Activated T-cell treated with anti-CD3 and anti-CD28 coated beads, Interleukin-2, amount 50 U/mL, for 48 hours (primary cell): ENCODE results near the gene LPCAT1.
"Not testable (repeated sequence)": the region's sequence is repeated elsewhere in the genome, so short reads cannot be mapped to it uniquely, and the experiment has no call there.

Source experiments
- DNase-seq, 2 experiments: peaks; one replicate each; pipeline ENCODE4 v3.0.0-alpha.2; 2020

The LPCAT1 gene

GRCh38 chr5:1478271-1479035 lies 45.3 kb downstream of the LPCAT1 start:
- no peak for DNase-seq

- no peak for DNase-seq
These were observed 46.4 kb downstream of the LPCAT1 start for GRCh38 chr5:1477341-1477740.

GRCh38 chr5:1476967-1477310 lies 46.8 kb downstream of the LPCAT1 start:
- DNase-seq: no peak

GRCh38 chr5:1476181-1476966 lies 47.4 kb downstream of the LPCAT1 start:
- DNase-seq: no peak

GRCh38 chr5:1475544-1475900 lies 48.2 kb downstream of the LPCAT1 start:
- not testable (repeated sequence) for DNase-seq

GRCh38 chr5:1474866-1475543 lies 48.8 kb downstream of the LPCAT1 start:
- no peak for DNase-seq

- no peak for DNase-seq
These were observed 49.4 kb downstream of the LPCAT1 start for GRCh38 chr5:1474183-1474839.

- DNase-seq: no peak
These were observed 50.0 kb downstream of the LPCAT1 start for GRCh38 chr5:1473746-1474145.

GRCh38 chr5:1472964-1473628 lies 50.7 kb downstream of the LPCAT1 start:
- no peak for DNase-seq

- DNase-seq: no peak
These were observed 51.5 kb downstream of the LPCAT1 start for GRCh38 chr5:1471997-1472963.

- no peak for DNase-seq
These were observed 52.4 kb downstream of the LPCAT1 start for GRCh38 chr5:1471240-1471853.

GRCh38 chr5:1470762-1471211 lies 53.0 kb downstream of the LPCAT1 start:
- peak in 1 of 2 experiments; percentile 14 for DNase-seq

GRCh38 chr5:1468629-1469527 lies 54.9 kb downstream of the LPCAT1 start:
- DNase-seq: peak in 1 of 2 experiments; percentile 15

- peak; percentile 49 to 56 for DNase-seq
These were observed 55.5 kb downstream of the LPCAT1 start for GRCh38 chr5:1468247-1468612.

- no peak for DNase-seq
These were observed 56.2 kb downstream of the LPCAT1 start for GRCh38 chr5:1467341-1468246.

GRCh38 chr5:1466631-1467265 lies 57.0 kb downstream of the LPCAT1 start:
- DNase-seq: no peak

GRCh38 chr5:1465966-1466471 lies 57.7 kb downstream of the LPCAT1 start:
- DNase-seq: no peak

- no peak for DNase-seq
These were observed 58.6 kb downstream of the LPCAT1 start for GRCh38 chr5:1465117-1465516.
